CD1c-positive myeloid dendritic cell (primary cell): ENCODE results near the gene HSD17B3.
"Not testable (repeated sequence)": the region's sequence is repeated elsewhere in the genome, so short reads cannot be mapped to it uniquely, and the experiment has no call there.

Experiments
- DNase-seq: peaks from one replicate; pipeline ENCODE4 v3.0.0-alpha.2; 2016; ENCODE audit errors: extremely low spot score

Gene HSD17B3

GRCh38 chr9:96193236-96193755 lies 108.7 kb downstream of the HSD17B3 start:
- no peak for DNase-seq

GRCh38 chr9:96192710-96193109 lies 109.3 kb downstream of the HSD17B3 start:
- no peak for DNase-seq

- no peak for DNase-seq
Measured at GRCh38 chr9:96189995-96190394, 112.0 kb downstream of the HSD17B3 start.

GRCh38 chr9:96189581-96189980 lies 112.4 kb downstream of the HSD17B3 start:
- not testable (repeated sequence) for DNase-seq

GRCh38 chr9:96188571-96188970 lies 113.4 kb downstream of the HSD17B3 start:
- DNase-seq, result no peak

GRCh38 chr9:96187151-96187555 lies 114.8 kb downstream of the HSD17B3 start:
- no peak for DNase-seq

- DNase-seq, result no peak
Measured at GRCh38 chr9:96186591-96187011, 115.4 kb downstream of the HSD17B3 start.

GRCh38 chr9:96185518-96186156 lies 116.3 kb downstream of the HSD17B3 start:
- no peak for DNase-seq
